H9 (cell line): Measurements from ENCODE around the gene PDE5A. TPM values are rescaled to one million over a fixed set of nuclear protein-coding genes. Genes with fewer than 3 reads are reported as not detected.

Experiments used
- DNase-seq: peaks from one replicate; pipeline ENCODE4 v3.0.0-alpha.2; 2017
- H2AFZ ChIP-seq: one replicate; pipeline ENCODE4 v1.6.1; 2013; ENCODE audit warnings: mild to moderate bottlenecking, low read length, control low read depth, moderate library complexity
- H2AK5ac ChIP-seq: 2 replicates; pipeline ENCODE4 v1.6.1; 2013; ENCODE audit warnings: low read length, control low read depth, mixed read lengths; ENCODE audit not compliant: insufficient read length
- H2BK120ac ChIP-seq: one replicate; pipeline ENCODE4 v1.6.1; 2013; ENCODE audit warnings: low read depth, mild to moderate bottlenecking, low read length, control low read depth, inconsistent platforms; ENCODE audit not compliant: poor library complexity, severe bottlenecking
- H2BK12ac ChIP-seq: 2 replicates; pipeline ENCODE4 v1.6.1; 2013; ENCODE audit warnings: low read length, control low read depth, mixed read lengths, low read depth; ENCODE audit not compliant: insufficient read length
- H2BK15ac ChIP-seq: 2 replicates; pipeline ENCODE4 v1.6.1; 2013; ENCODE audit warnings: low read depth, low read length, control low read depth
- H2BK20ac ChIP-seq: one replicate; pipeline ENCODE4 v1.6.1; 2013; ENCODE audit warnings: low read depth, mild to moderate bottlenecking, low read length, control low read depth, inconsistent platforms; ENCODE audit not compliant: poor library complexity, severe bottlenecking
- H2BK5ac ChIP-seq: 2 replicates; pipeline ENCODE4 v1.6.1; 2013; ENCODE audit warnings: low read length, control low read depth, mixed read lengths; ENCODE audit not compliant: insufficient read length
- H3K14ac ChIP-seq: 2 replicates; pipeline ENCODE4 v1.6.1; 2013; ENCODE audit warnings: low read length, control low read depth; ENCODE audit not compliant: insufficient read depth
- H3K18ac ChIP-seq: 2 replicates; pipeline ENCODE4 v1.6.1; 2013; ENCODE audit warnings: low read depth, mild to moderate bottlenecking, mixed read lengths, low read length, control low read depth; ENCODE audit not compliant: insufficient read length
- H3K23ac ChIP-seq: 2 replicates; pipeline ENCODE4 v1.6.1; 2013; ENCODE audit warnings: low read length, control low read depth, mixed read lengths, low read depth; ENCODE audit not compliant: insufficient read length
- H3K23me2 ChIP-seq: 2 replicates; pipeline ENCODE4 v1.6.1; 2013; ENCODE audit warnings: low read depth, mild to moderate bottlenecking, mixed read lengths, low read length, control low read depth; ENCODE audit not compliant: insufficient read length, poor library complexity, severe bottlenecking
- H3K27ac ChIP-seq: 2 replicates; pipeline ENCODE4 v1.5.1; 2013; ENCODE audit warnings: low read length, control low read depth, mixed read lengths, low read depth; ENCODE audit not compliant: insufficient read length
- H3K27me3 ChIP-seq: 2 replicates; pipeline ENCODE4 v1.6.1; 2013; ENCODE audit warnings: low read length, control low read depth, inconsistent platforms; ENCODE audit not compliant: insufficient read depth
- H3K4ac ChIP-seq: 2 replicates; pipeline ENCODE4 v1.6.1; 2013; ENCODE audit warnings: low read depth, mild to moderate bottlenecking, control low read depth, inconsistent platforms, low read length, moderate library complexity
- H3K4me1 ChIP-seq: 2 replicates; pipeline ENCODE4 v1.6.1; 2013; ENCODE audit warnings: low read length, control low read depth, inconsistent platforms; ENCODE audit not compliant: insufficient read depth
- H3K4me2 ChIP-seq: 2 replicates; pipeline ENCODE4 v1.6.1; 2013; ENCODE audit warnings: low read length, control low read depth, mixed read lengths; ENCODE audit not compliant: insufficient read length, insufficient read depth
- H3K56ac ChIP-seq: 2 replicates; pipeline ENCODE4 v1.6.1; 2013; ENCODE audit warnings: low read depth, mild to moderate bottlenecking, mixed read lengths, low read length, control low read depth; ENCODE audit not compliant: insufficient read length
- H3K79me1 ChIP-seq: 2 replicates; pipeline ENCODE4 v1.6.1; 2013; ENCODE audit warnings: low read depth, mild to moderate bottlenecking, moderate library complexity, low read length, control low read depth, inconsistent platforms; ENCODE audit not compliant: insufficient read depth, poor library complexity, severe bottlenecking
- H3K79me2 ChIP-seq: 2 replicates; pipeline ENCODE4 v1.6.1; 2013; ENCODE audit warnings: low read length, control low read depth, inconsistent platforms; ENCODE audit not compliant: insufficient read depth
- H3K9ac ChIP-seq: 2 replicates; pipeline ENCODE4 v1.6.1; 2013; ENCODE audit warnings: low read length, control low read depth, mixed read lengths; ENCODE audit not compliant: insufficient read length; ENCODE audit errors: extremely low read depth
- H3K9me3 ChIP-seq: one replicate; pipeline ENCODE4 v1.6.1; 2013; ENCODE audit warnings: low read depth, low read length, inconsistent platforms; ENCODE audit not compliant: control insufficient read depth
- H3T11ph ChIP-seq: one replicate; pipeline ENCODE4 v1.6.1; 2013; ENCODE audit warnings: mild to moderate bottlenecking, low read length, control low read depth, inconsistent platforms
- H4K20me1 ChIP-seq: one replicate; pipeline ENCODE4 v1.6.1; 2013; ENCODE audit not compliant: control insufficient read depth, insufficient read length, insufficient read depth
- H4K5ac ChIP-seq: 2 replicates; pipeline ENCODE4 v1.6.1; 2013; ENCODE audit warnings: low read depth, mild to moderate bottlenecking, mixed read lengths, low read length, control low read depth; ENCODE audit not compliant: insufficient read length
- H4K8ac ChIP-seq: replicated peaks from 2 replicates; pipeline ENCODE4 v1.6.1; 2013; ENCODE audit warnings: low read length, control low read depth, mixed read lengths, low read depth; ENCODE audit not compliant: insufficient read length
- H4K91ac ChIP-seq: 2 replicates; pipeline ENCODE4 v1.6.1; 2013; ENCODE audit warnings: low read depth, mild to moderate bottlenecking, moderate library complexity, mixed read lengths, low read length, control low read depth; ENCODE audit not compliant: insufficient read length
- H3K27ac Mint-ChIP-seq, 3 experiments: 2 replicates in 2 of 3; 3 replicates in 1 of 3; pipeline ENCODE4 v1.8.0; 2020 to 2021; ENCODE audit warnings: mixed read lengths in 3 of 3, mild to moderate bottlenecking in 1 of 3, moderate library complexity in 1 of 3
- H3K27me3 Mint-ChIP-seq: 2 replicates; pipeline ENCODE4 v1.8.0; 2021; ENCODE audit warnings: low read depth, mild to moderate bottlenecking, moderate library complexity, mixed read lengths
- H3K36me3 Mint-ChIP-seq, 3 experiments: 2 replicates in 2 of 3; 3 replicates in 1 of 3; pipeline ENCODE4 v1.8.0; 2020 to 2021; ENCODE audit warnings: low read depth in 3 of 3, mixed read lengths in 3 of 3; ENCODE audit not compliant: insufficient read depth in 1 of 3
- H3K4me1 Mint-ChIP-seq, 2 experiments: 2 replicates each; pipeline ENCODE4 v1.8.0; 2020; ENCODE audit warnings: mixed read lengths in 2 of 2
- H3K4me3 Mint-ChIP-seq, 2 experiments: 2 replicates in 1 of 2; 3 replicates in 1 of 2; pipeline ENCODE4 v1.8.0; 2020 to 2021; ENCODE audit warnings: mild to moderate bottlenecking in 2 of 2, mixed read lengths in 2 of 2, moderate library complexity in 1 of 2
- H3K9me3 Mint-ChIP-seq, 2 experiments: 2 replicates in 1 of 2; 3 replicates in 1 of 2; pipeline ENCODE4 v1.8.0; 2020; ENCODE audit warnings: mild to moderate bottlenecking in 2 of 2, mixed read lengths in 2 of 2, moderate library complexity in 1 of 2
- CTCF ChIP-seq: fragments of 200-600 bp; sonication (generic); conservative IDR thresholded peaks from 3 replicates; pipeline ENCODE4 v1.8.0; 2021; ENCODE audit warnings: antibody characterized with exemption, mild to moderate bottlenecking
- WGBS: extraction: QIAGEN DNeasy Blood & Tissue Kit; methylation state at CpG from one replicate; pipeline ENCODE4 v1.1.7; 2013; ENCODE audit warnings: missing lambda C conversion rate, low lambda C conversion rate, mixed read lengths; ENCODE audit not compliant: insufficient read length; ENCODE audit errors: extremely low coverage; 5-methylcytosine and 5-hydroxymethylcytosine counted together
- total RNA-seq: library from RNA; stranded (reverse); gene quantifications from 2 replicates; pipeline ENCODE4 v1.2.1, GENCODE V29; 2021

The PDE5A gene
- total RNA-seq, 1 experiment from 2014 or later = 15.7 TPM

- Mint-ChIP-seq H3K36me3 (peaks cover 22 to 34% (median 34%) of the 10 kb centered on the region in 3 experiments), H3K9me3 (peaks cover 17 to 18% of the 10 kb centered on the region in 2 experiments), H3K4me1 (peaks cover 33 to 37% of the 10 kb centered on the region in 2 experiments), H3K27me3 (no peaks in the 10 kb centered on the region), H3K27ac (peak overlapping the region in 1 of 3 experiments; percentile 16; a peak in 1 of 7 replicates), H3K4me3 (no peak overlapping the region)
- H3K14ac ChIP-seq = no peak overlapping the region
- H3K9me3 ChIP-seq = no peaks in the 10 kb centered on the region
- TF ChIP-seq CTCF = no peak
- no CpG with 5 or more reads among the region's 2 CpGs for WGBS
- H3K23ac ChIP-seq = no peak overlapping the region
- no peaks in the 10 kb centered on the region for H3K4me1 ChIP-seq
- no peak overlapping the region for H2BK5ac ChIP-seq
- H3K27me3 ChIP-seq = no peaks in the 10 kb centered on the region
- no peaks in the 10 kb centered on the region for H4K20me1 ChIP-seq
- no peak overlapping the region for H2BK15ac ChIP-seq
- no peak overlapping the region for H3K18ac ChIP-seq
- no peak overlapping the region for H3K9ac ChIP-seq
- no peak for DNase-seq
- no peak overlapping the region for H2BK20ac ChIP-seq
- no peak overlapping the region for H2BK12ac ChIP-seq
- H3K56ac ChIP-seq = no peak overlapping the region
- no peak overlapping the region for H3K4ac ChIP-seq
- no peak overlapping the region for H2AK5ac ChIP-seq
- no peak overlapping the region for H3K27ac ChIP-seq
- no peaks in the 10 kb centered on the region for H3K23me2 ChIP-seq
- H4K8ac ChIP-seq = no peak overlapping the region
- H3K79me1 ChIP-seq = peaks cover 6% of the 10 kb centered on the region
- no peak overlapping the region for H2BK120ac ChIP-seq
- H4K91ac ChIP-seq = no peak overlapping the region
- H3K79me2 ChIP-seq = no peaks in the 10 kb centered on the region; the same call in 1 of the 2 replicates
- no peak overlapping the region for H4K5ac ChIP-seq
- H3T11ph ChIP-seq = no peak overlapping the region
- H2AFZ ChIP-seq = no peak overlapping the region
- no peak overlapping the region for H3K4me2 ChIP-seq
Measured at GRCh38 chr4:119598521-119598920, 30.1 kb downstream of the PDE5A start.
